Left ventricle myocardium inferior (tissue), 1 donor: ENCODE measurements around the gene AGO4. TPM values are rescaled to one million over a fixed set of nuclear protein-coding genes. Genes with fewer than 3 reads are reported as not detected.
"Not testable (repeated sequence)": the region's sequence is repeated elsewhere in the genome, so short reads cannot be mapped to it uniquely, and the experiment has no call there.

ENCODE experiments used
- DNase-seq: peaks from one replicate; pipeline ENCODE4 v3.0.0-alpha.2; 2020
- H3K27ac ChIP-seq: fragments of 200-600 bp; replicated peaks from 2 replicates; pipeline ENCODE4 v1.8.0; 2021
- H3K27me3 ChIP-seq: fragments of 200-600 bp; 2 replicates; pipeline ENCODE4 v1.8.0; 2021; ENCODE audit warnings: low read depth
- H3K36me3 ChIP-seq: fragments of 200-600 bp; 2 replicates; pipeline ENCODE4 v1.8.0; 2021
- H3K4me1 ChIP-seq: fragments of 200-600 bp; 2 replicates; pipeline ENCODE4 v1.8.0; 2021
- H3K4me3 ChIP-seq: fragments of 200-600 bp; 2 replicates; pipeline ENCODE4 v1.8.0; 2021; ENCODE audit warnings: mild to moderate bottlenecking, moderate library complexity
- H3K9me3 ChIP-seq: fragments of 200-600 bp; replicated peaks from 2 replicates; pipeline ENCODE4 v1.8.0; 2021
- intact Hi-C: fragments of 100-400 bp; cut with micrococcal nuclease; formaldehyde crosslinking; loops from one replicate; pipeline ENCODE4 v1.11.0; 2022
- total RNA-seq: library from RNA; stranded (reverse); fragmentation: NEBNext Ultra II Directional; extraction: Animal tissue kit (Norgen Biotek cat#: 25700); gene quantifications from one replicate; pipeline ENCODE4 v1.2.1, GENCODE V29; 2021
- TF ChIP-seq, protein P1 (sequence below): fragments of 200-600 bp; IDR thresholded peaks from 2 replicates; pipeline ENCODE4 v1.8.0; 2021; ENCODE audit warnings: antibody characterized with exemption, mild to moderate bottlenecking, borderline replicate concordance
- donor health status: DM: no; HTN: yes; CAD: no; lungs with severe emphysema.

The AGO4 gene
- total RNA-seq, 1 donor from 2014 or later: 14.6 TPM

DNA sequence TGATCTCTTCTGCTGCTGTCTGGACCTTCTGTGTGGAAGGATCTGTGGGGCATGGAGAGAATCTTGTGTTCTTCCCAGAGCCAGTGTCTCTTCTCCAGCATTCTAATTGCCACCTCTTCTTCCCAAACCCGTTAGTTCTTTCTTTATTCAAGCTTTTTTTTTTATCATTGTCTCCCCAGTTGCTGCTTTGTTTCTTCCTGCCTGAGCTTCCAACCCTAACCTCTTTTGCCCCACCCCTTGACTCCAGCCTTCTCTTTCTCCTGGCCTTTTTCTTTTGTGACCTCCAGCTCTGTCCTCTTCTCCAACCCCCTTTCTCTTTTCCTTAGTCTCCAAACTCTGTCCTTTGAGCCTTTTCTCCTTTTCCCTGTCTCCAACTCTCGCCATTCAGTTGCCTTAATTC is 79.7 kb downstream of the AGO4 start:
- H3K4me3 ChIP-seq: no peak overlapping the region
- H3K9me3 ChIP-seq: no peaks in the 10 kb centered on the region
- H3K36me3 ChIP-seq: peaks cover 35% of the 10 kb centered on the region
- no peaks in the 10 kb centered on the region for H3K27me3 ChIP-seq
- H3K4me1 ChIP-seq: peaks cover 51% of the 10 kb centered on the region
- DNase-seq: no peak
- intact Hi-C loops: no loop called here
- TF ChIP-seq, protein P1, sequence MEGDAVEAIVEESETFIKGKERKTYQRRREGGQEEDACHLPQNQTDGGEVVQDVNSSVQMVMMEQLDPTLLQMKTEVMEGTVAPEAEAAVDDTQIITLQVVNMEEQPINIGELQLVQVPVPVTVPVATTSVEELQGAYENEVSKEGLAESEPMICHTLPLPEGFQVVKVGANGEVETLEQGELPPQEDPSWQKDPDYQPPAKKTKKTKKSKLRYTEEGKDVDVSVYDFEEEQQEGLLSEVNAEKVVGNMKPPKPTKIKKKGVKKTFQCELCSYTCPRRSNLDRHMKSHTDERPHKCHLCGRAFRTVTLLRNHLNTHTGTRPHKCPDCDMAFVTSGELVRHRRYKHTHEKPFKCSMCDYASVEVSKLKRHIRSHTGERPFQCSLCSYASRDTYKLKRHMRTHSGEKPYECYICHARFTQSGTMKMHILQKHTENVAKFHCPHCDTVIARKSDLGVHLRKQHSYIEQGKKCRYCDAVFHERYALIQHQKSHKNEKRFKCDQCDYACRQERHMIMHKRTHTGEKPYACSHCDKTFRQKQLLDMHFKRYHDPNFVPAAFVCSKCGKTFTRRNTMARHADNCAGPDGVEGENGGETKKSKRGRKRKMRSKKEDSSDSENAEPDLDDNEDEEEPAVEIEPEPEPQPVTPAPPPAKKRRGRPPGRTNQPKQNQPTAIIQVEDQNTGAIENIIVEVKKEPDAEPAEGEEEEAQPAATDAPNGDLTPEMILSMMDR: no peak
- no peak overlapping the region for H3K27ac ChIP-seq

DNA sequence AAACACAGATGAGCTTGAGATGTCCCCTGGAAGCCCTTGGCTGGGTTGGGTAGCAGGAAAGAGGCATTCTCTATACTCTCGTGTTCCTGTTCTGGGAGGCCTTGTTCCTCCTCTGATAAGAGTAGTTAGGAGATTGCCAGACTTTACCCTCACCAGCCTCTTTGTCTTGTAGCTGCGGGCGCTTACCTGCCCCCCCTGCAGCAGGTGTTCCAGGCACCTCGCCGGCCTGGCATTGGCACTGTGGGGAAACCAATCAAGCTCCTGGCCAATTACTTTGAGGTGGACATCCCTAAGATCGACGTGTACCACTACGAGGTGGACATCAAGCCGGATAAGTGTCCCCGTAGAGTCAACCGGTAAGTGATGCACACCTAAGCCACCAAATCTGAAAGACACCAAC is 80.4 kb downstream of the AGO4 start:
- Histone ChIP-seq H3K27ac (no peak overlapping the region), H3K9me3 (no peaks in the 10 kb centered on the region), H3K4me3 (no peak overlapping the region), H3K36me3 (peaks cover 43% of the 10 kb centered on the region), H3K4me1 (peaks cover 53% of the 10 kb centered on the region), H3K27me3 (no peaks in the 10 kb centered on the region)
- intact Hi-C loops: no loop called here
- TF ChIP-seq, protein P1: no peak
- DNase-seq: no peak

DNA sequence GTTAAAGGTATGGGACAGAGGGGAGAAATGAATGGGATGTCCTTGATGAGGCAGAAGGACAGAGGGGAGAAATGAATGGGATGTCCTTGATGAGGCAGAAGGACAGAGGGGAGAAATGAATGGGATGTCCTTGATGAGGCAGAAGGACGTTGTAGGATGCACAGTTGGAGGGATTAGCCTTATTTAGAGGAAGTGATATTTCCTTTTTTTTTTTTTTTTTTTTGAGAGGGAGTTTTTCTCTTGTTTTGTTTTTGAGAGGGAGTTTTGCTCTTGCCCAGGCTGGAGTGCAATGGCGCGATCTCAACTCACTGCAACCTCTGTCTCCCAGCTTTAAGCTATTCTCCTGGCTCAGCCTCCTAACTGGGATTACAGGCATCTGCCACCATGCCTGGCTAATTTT is 81.2 kb downstream of the AGO4 start:
- H3K36me3 ChIP-seq: peaks cover 50% of the 10 kb centered on the region
- H3K27me3 ChIP-seq, DNase-seq, H3K9me3 ChIP-seq, intact Hi-C loops, H3K27ac ChIP-seq, H3K4me3 ChIP-seq: not testable (repeated sequence)
- peaks cover 53% of the 10 kb centered on the region for H3K4me1 ChIP-seq

DNA sequence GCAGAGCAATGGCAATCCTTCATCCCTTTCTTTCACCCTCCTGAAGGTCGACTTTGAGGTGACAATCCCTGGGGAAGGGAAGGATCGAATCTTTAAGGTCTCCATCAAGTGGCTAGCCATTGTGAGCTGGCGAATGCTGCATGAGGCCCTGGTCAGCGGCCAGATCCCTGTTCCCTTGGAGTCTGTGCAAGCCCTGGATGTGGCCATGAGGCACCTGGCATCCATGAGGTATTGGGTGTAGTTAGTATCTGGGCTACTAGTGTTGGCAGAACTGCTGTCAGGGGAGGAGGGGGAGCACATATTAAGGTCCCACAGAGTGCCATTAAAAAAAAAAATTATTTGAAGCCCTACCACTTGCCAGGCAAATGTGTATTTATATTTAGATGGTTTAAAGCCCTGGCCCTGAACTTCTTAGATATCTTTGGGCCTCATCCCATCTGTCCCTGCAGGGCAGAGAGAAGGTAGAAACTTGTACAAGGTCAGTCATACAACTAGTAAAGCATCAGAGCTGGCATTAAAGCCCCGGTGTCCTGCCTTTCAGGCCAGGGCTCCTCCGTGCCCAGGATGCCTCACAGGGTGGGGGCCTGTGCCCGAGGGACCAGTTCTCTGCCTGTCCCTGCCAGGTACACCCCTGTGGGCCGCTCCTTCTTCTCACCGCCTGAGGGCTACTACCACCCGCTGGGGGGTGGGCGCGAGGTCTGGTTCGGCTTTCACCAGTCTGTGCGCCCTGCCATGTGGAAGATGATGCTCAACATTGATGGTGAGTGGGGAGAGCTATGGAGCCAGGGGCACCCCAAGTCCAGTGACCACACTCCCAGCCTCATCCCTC is 85.4 kb downstream of the AGO4 start:
- H3K27ac ChIP-seq: no peak overlapping the region
- no peak for DNase-seq

DNA sequence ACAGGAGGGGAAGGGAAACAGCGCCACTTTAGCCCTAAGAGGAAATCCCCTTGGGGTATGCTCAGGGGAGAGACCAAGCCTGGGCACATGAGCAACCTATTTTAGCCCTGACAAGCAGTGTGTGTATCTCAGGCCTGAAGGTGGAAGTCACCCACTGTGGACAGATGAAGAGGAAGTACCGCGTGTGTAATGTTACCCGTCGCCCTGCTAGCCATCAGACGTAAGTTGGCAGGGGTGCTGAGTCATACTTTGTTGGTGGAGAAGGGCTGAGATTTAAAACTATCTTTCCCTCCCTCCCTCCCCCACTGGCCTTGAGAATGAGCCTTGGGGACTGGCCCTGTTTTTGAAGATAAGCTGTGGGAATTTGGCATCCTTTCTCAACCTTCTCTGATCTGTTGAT is 86.4 kb downstream of the AGO4 start:
- TF ChIP-seq, protein P1: no peak
- Histone ChIP-seq H3K27me3 (no peaks in the 10 kb centered on the region), H3K4me1 (peaks cover 24% of the 10 kb centered on the region), H3K9me3 (no peaks in the 10 kb centered on the region), H3K4me3 (no peak overlapping the region), H3K27ac (peak overlapping the region; percentile 27), H3K36me3 (peaks cover 94% of the 10 kb centered on the region)
- DNase-seq: no peak
- intact Hi-C loops: no loop called here

More for the DNA sequence above, 85.4 kb downstream of the AGO4 start:
- Histone ChIP-seq H3K36me3 (peaks cover 93% of the 10 kb centered on the region), H3K27me3 (no peaks in the 10 kb centered on the region), H3K4me1 (peaks cover 24% of the 10 kb centered on the region), H3K9me3 (no peaks in the 10 kb centered on the region), H3K4me3 (no peak overlapping the region)
- intact Hi-C loops: no loop called here
- TF ChIP-seq, protein P1: no peak

DNA sequence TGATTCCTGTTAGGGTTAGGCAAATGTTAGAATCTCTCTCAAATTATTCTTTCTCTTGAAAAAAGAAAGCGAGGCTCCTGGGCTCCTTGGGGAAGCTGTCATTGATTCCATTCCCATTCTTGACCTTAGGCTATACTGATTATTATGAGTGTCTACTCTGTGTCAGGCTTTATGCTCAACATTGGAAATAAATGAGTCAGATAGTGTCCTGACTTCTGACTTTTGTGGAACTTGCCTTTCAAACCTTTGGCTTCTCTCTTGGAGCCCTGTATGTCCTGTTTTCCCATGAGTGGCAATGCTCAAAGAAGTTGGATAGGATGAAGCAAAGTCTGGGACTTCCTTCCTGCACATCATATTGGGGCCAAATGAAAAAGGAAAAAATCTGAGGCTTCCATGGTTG is 86.8 kb downstream of the AGO4 start:
- intact Hi-C loops: no loop called here
- Histone ChIP-seq H3K36me3 (peaks cover 92% of the 10 kb centered on the region), H3K27me3 (no peaks in the 10 kb centered on the region), H3K4me1 (peaks cover 24% of the 10 kb centered on the region), H3K9me3 (no peaks in the 10 kb centered on the region), H3K4me3 (no peak overlapping the region), H3K27ac (no peak overlapping the region)
- TF ChIP-seq, protein P1: no peak
- no peak for DNase-seq
